Omental fat pad (tissue), 4 donors: Measurements from ENCODE around the gene SYT2. TPM values are rescaled to one million over a fixed set of nuclear protein-coding genes. Genes with fewer than 3 reads are reported as not detected.

Experiments used
- ATAC-seq: fragments of 150-250 bp; one replicate; pipeline ENCODE4 v1.9.1; 2016; ENCODE audit warnings: mild to moderate bottlenecking, moderate library complexity; ENCODE audit not compliant: low FRiP score
- DNase-seq: peaks from one replicate; pipeline ENCODE4 v3.0.0-alpha.2; 2019; ENCODE audit warnings: low spot score
- CTCF ChIP-seq, 3 donors: fragments of 450-650 bp; IDR thresholded peaks; one replicate each; pipeline ENCODE4 v1.5.1; 2016 to 2017; ENCODE audit warnings: antibody characterized with exemption in 3 of 3, mild to moderate bottlenecking in 3 of 3, moderate library complexity in 2 of 3
- total RNA-seq, 4 donors: library from RNA; depleted of rRNA; stranded (reverse); fragments of >200 nt; gene quantifications; one replicate each; pipeline ENCODE4 v1.1.0, GENCODE V29; 2016

SYT2 gene
- total RNA-seq, 4 donors from 2014 or later = 0.12 TPM; not detected in 3

- no peak for TF ChIP-seq CTCF (IDR thresholded peaks at IDR 0.05)
- DNase-seq = no peak
- ATAC-seq = no peak
These were observed 48.2 kb downstream of the SYT2 start for GRCh38 chr1:202662081-202662480.

DNA sequence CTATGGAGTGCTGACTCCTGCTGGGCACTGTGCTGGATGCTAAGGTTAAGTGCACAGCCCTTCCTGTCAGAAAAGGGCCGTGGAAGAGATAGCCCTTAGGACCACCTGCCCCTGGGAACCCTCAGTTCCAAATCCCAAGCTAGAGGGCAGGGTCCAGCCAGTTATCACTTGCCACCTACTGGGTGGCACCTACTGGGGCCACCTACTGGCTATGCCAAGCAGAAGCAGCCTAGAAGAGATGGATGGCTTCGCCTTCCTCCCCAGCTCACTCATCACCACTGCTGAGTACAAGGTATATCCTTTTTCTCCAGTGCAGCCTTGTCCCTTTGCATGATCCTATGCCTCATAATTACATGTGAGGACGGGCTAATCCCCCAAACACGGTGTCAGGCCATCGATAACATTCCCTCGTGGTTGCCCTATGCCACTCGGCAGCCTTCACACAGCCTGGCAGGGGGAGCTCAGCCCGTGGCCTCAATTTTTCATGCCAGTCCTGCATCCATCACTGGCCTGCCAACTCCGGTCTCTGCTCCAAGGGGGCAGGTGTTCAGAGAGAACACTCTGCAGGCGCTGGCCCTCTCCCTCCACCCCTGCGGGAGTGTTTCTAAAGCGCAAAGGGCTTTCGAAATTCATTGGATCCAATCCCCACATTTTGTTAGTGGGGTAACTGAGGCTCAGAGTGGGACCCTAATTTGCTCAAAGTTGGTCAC lies 49.0 kb downstream of the SYT2 start:
- no peak for ATAC-seq
- no peak for TF ChIP-seq CTCF (IDR thresholded peaks at IDR 0.05)
- DNase-seq = no peak

- ATAC-seq = no peak
- TF ChIP-seq CTCF (IDR thresholded peaks at IDR 0.05) = no peak
These were observed 50.3 kb downstream of the SYT2 start for GRCh38 chr1:202659974-202660373.

GRCh38 chr1:202659541-202659940 lies 50.7 kb downstream of the SYT2 start:
- no peak for TF ChIP-seq CTCF (IDR thresholded peaks at IDR 0.05)
- DNase-seq = no peak
- ATAC-seq = no peak

More at GRCh38 chr1:202659974-202660373, 50.3 kb downstream of the SYT2 start:
- DNase-seq = no peak

GRCh38 chr1:202658769-202659168 lies 51.5 kb downstream of the SYT2 start:
- DNase-seq (no peak), ATAC-seq (no peak)
- TF ChIP-seq CTCF (IDR thresholded peaks at IDR 0.05) = no peak

- no peak for DNase-seq
- no peak for ATAC-seq
- TF ChIP-seq CTCF (IDR thresholded peaks at IDR 0.05) = no peak
These were observed 51.9 kb downstream of the SYT2 start for GRCh38 chr1:202658251-202658759.
